Neural cell (in vitro differentiated cells): ENCODE measurements around the gene NCOA4.
A peak's percentile ranks its signal among the peaks of the same experiment; 100 is the strongest.

Source experiments
- CTCF ChIP-seq: fragments of 450-650 bp; IDR thresholded peaks from 2 replicates; pipeline ENCODE4 v1.5.1; 2014; ENCODE audit warnings: antibody characterized with exemption, mild to moderate bottlenecking, moderate library complexity; ENCODE audit not compliant: poor library complexity, severe bottlenecking
- EP300 ChIP-seq: fragments of 450-650 bp; conservative IDR thresholded peaks from 2 replicates; pipeline ENCODE4 v1.6.1; 2014; ENCODE audit warnings: antibody characterized with exemption, mild to moderate bottlenecking, moderate library complexity; ENCODE audit not compliant: poor library complexity, severe bottlenecking
- EZH2 ChIP-seq: fragments of 200-600, 300-800 bp; shearing (Covaris generic), sonication (generic); IDR thresholded peaks from 2 replicates; pipeline ENCODE4 v1.6.1; 2014; ENCODE audit warnings: antibody characterized with exemption, low read length, borderline replicate concordance, mild to moderate bottlenecking; ENCODE audit not compliant: insufficient read depth, poor library complexity, severe bottlenecking
- MXI1 ChIP-seq: fragments of 450-650 bp; conservative IDR thresholded peaks from 2 replicates; pipeline ENCODE4 v1.6.1; 2014; ENCODE audit warnings: antibody characterized with exemption, mild to moderate bottlenecking; ENCODE audit not compliant: poor library complexity, severe bottlenecking
- POLR2AphosphoS5 ChIP-seq: IDR thresholded peaks from 2 replicates; pipeline ENCODE4 v1.6.1; 2012
- RAD21 ChIP-seq: fragments of 450-650 bp; conservative IDR thresholded peaks from 2 replicates; pipeline ENCODE4 v1.6.1; 2014; ENCODE audit warnings: antibody characterized with exemption, mild to moderate bottlenecking, moderate library complexity
- REST ChIP-seq: IDR thresholded peaks from 2 replicates; pipeline ENCODE4 v1.6.1; 2012; ENCODE audit warnings: borderline replicate concordance
- SMC3 ChIP-seq: fragments of 450-650 bp; conservative IDR thresholded peaks from 2 replicates; pipeline ENCODE4 v1.6.1; 2014; ENCODE audit warnings: antibody characterized with exemption, mild to moderate bottlenecking, moderate library complexity; ENCODE audit not compliant: poor library complexity
- TAF1 ChIP-seq: IDR thresholded peaks from 2 replicates; pipeline ENCODE4 v1.6.1; 2012; ENCODE audit warnings: low read depth

- TF ChIP-seq EZH2 (no peak), POLR2AphosphoS5 (no peak), CTCF (peak; percentile 73), RAD21 (peak; percentile 61), REST (no peak), TAF1 (no peak), SMC3 (peak; percentile 53), MXI1 (no peak), EP300 (no peak)
Measured at GRCh38 chr10:46028584-46029460, 1.6 kb downstream of the NCOA4 start.
